ENCODE data around the gene BRS3. TPM values are rescaled to one million over a fixed set of nuclear protein-coding genes. Genes with fewer than 3 reads are reported as not detected.

Gene BRS3
- total RNA-seq (2022; extraction: Qiagen RNA extraction), result not detected in 5 replicates

DNA sequence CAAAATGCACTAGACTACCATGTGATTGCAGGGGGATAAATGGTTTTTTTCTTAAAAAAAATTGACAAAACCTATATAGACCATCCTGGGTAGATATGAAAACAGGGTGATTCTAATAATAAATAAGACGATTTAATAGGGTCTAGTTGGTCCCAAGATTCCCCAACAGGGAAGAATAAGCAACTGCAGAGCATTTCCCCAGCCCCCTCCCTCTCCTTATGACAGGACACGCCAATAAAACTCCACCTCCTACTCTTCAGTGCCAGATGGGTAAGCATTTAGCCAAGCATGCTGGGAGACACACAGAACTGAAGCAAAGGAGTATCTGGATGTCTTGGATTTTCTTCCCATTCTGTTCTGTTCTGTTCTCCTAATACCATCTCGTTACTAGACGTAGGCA is at the start of gene BRS3:
BRS3 (plus strand) TSS at position 301 of the 400 bp plus-strand sequence. CDS start 168 bp downstream, outside the sequence.

DNA sequence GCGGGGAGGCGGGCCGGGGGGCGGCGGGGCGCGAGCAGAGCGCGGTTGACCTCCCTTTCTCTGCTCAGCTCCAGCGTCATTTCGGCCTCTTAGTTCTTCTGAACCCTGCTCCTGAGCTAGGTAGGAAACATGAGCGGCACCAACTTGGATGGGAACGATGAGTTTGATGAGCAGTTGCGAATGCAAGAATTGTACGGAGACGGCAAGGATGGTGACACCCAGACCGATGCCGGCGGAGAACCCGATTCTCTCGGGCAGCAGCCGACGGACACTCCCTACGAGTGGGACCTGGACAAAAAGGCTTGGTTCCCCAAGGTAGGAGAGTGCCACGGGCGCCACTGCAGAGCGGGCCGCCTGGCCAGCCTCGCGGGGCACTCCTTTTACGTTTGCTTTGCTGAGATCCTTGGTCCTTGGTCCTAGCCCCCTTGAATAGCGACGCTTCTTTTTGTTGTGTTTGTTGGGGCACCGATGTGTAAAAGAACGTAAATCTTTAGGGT is 9.9 kb downstream of the BRS3 start, which contains the start of gene HTATSF1:
HTATSF1 (plus strand) TSS at position 37 of the 497 bp plus-strand sequence; CDS start at position 130, 93 bp downstream.

GRCh38 chrX:136531951-136532350 is 44.2 kb downstream of the BRS3 start, which contains the start of gene VGLL1:
Gene VGLL1, plus strand, starts transcription at chrX:136532215. Its CDS starts 3,806 bp downstream, at chrX:136536021.

Other genes with a start within 250 kb of the BRS3 start
- 10.1 to 14.5 TPM (median 12.9 TPM) in 5 replicates for gene MAP7D3, start 236.5 kb upstream of the BRS3 start, total RNA-seq (2022; extraction: Qiagen RNA extraction)
- not detected in 5 replicates for gene ADGRG4, start 187.0 kb upstream of the BRS3 start, total RNA-seq (2022; extraction: Qiagen RNA extraction)
- 45.5 to 73.7 TPM (median 56.2 TPM) in 5 replicates for gene HTATSF1, start 9.6 kb downstream of the BRS3 start, total RNA-seq (2022; extraction: Qiagen RNA extraction)
- not detected in 5 replicates for gene VGLL1, start 44.3 kb downstream of the BRS3 start, total RNA-seq (2022; extraction: Qiagen RNA extraction)
- not detected in 5 replicates for gene CD40LG, start 160.2 kb downstream of the BRS3 start, total RNA-seq (2022; extraction: Qiagen RNA extraction)